Measurements from ENCODE around the gene LPAR3. TPM values are rescaled to one million over a fixed set of nuclear protein-coding genes. Genes with fewer than 3 reads are reported as not detected.

LPAR3 gene
- total RNA-seq, 1 donor from 2014 or later: not detected

DNA sequence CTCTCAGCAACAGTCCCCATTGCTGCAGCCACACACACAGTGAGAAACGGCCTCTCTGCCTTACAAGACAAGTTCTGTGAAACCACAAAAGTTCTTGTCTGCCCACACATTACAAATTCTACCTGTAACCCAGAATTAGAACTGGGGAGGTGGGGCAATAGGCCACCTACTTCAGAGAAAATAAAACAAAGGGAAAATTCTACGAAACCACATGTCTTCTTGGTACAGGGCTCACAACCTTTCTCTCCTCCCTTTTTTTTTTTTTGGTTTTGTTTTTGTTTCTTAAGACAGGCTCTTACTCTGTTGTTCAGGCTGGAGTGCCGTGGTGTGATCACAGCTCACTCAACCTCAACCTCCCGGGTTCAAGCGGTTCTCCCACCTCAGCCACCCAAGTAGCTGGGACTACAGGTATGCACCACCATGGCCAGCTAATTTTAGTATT lies 30.2 kb downstream of the LPAR3 start:
- no peaks in the 10 kb centered on the region for H3K9me3 ChIP-seq
- H3K4me3 ChIP-seq: no peak overlapping the region
- TF ChIP-seq, protein P1, sequence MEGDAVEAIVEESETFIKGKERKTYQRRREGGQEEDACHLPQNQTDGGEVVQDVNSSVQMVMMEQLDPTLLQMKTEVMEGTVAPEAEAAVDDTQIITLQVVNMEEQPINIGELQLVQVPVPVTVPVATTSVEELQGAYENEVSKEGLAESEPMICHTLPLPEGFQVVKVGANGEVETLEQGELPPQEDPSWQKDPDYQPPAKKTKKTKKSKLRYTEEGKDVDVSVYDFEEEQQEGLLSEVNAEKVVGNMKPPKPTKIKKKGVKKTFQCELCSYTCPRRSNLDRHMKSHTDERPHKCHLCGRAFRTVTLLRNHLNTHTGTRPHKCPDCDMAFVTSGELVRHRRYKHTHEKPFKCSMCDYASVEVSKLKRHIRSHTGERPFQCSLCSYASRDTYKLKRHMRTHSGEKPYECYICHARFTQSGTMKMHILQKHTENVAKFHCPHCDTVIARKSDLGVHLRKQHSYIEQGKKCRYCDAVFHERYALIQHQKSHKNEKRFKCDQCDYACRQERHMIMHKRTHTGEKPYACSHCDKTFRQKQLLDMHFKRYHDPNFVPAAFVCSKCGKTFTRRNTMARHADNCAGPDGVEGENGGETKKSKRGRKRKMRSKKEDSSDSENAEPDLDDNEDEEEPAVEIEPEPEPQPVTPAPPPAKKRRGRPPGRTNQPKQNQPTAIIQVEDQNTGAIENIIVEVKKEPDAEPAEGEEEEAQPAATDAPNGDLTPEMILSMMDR (IDR thresholded peaks at IDR 0.05): no peak
- intact Hi-C loops (cut with DNase I): loop anchor here (2.0 kb wide), 1 partner anchor 44 kb away; no protein-coding TSS in a partner anchor
- H3K27ac ChIP-seq: no peak overlapping the region
- no peaks in the 10 kb centered on the region for H3K4me1 ChIP-seq
- no peaks in the 10 kb centered on the region for H3K36me3 ChIP-seq
- H3K27me3 ChIP-seq: no peaks in the 10 kb centered on the region
- no peak for DNase-seq (ENCODE audit: low spot score in 2 of 2)

DNA sequence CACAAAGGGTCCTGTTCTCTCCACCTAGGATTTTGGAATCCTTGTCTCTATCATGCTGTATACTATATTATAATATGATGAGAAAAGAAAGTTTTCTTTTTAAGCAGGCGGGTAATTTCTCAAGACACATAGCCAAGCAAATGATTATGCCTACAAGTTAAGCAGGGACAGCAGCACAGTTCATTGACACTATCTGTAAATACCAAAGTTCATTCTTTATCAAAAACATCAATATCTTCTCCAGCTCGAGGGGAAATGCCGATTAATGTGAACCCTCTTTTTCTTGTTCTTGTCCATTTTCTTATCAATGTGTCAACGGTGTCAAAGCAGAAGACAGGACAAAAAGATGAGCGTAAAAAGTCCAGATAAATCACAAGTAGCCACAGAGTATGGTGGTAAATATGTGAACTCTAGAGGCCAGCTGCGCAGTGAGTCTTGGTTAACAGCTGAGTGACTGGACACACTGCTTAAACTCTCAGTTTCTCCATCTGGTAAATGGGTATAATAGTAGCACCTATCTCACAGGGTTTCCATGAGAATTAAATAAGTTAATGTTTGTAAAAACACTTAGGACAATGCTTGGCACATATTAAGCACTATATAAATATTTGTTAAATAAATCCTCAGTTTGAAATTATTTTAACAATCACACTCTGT lies 30.9 kb downstream of the LPAR3 start:
- H3K27me3 ChIP-seq: no peaks in the 10 kb centered on the region
- TF ChIP-seq, protein P1 (IDR thresholded peaks at IDR 0.05): no peak
- no peaks in the 10 kb centered on the region for H3K9me3 ChIP-seq
- intact Hi-C loops (cut with DNase I): loop anchor here (2.0 kb wide), 1 partner anchor 45 kb away; no protein-coding TSS in a partner anchor
- no peak overlapping the region for H3K27ac ChIP-seq
- no peaks in the 10 kb centered on the region for H3K36me3 ChIP-seq
- no peaks in the 10 kb centered on the region for H3K4me1 ChIP-seq
- H3K4me3 ChIP-seq: no peak overlapping the region
- no peak for DNase-seq (ENCODE audit: low spot score in 2 of 2)

DNA sequence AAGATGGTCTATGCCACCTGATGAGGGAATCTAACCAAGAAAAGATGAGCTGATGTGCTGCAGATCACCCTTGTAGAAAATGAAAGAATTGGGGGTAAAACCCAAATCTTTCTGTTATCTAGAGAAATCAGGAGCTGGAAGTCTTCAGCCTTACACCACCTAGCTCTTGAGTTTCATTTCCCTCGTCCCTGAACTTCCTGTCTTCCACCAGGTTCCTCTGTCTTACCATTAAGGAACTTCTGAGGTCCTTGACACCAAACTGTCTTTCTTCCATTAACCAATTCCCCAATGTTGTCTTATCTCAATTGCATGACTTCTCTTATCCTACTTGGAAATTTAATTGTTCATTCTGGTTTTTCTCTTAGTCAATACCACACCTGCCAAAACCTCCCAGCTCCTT lies 31.5 kb downstream of the LPAR3 start:
- DNase-seq (ENCODE audit: low spot score in 2 of 2): no peak
- Histone ChIP-seq H3K4me1 (no peaks in the 10 kb centered on the region), H3K9me3 (no peaks in the 10 kb centered on the region), H3K27me3 (no peaks in the 10 kb centered on the region), H3K4me3 (no peak overlapping the region), H3K36me3 (no peaks in the 10 kb centered on the region), H3K27ac (no peak overlapping the region)
- intact Hi-C loops (cut with DNase I): no loop called here
- TF ChIP-seq, protein P1 (IDR thresholded peaks at IDR 0.05): no peak

DNA sequence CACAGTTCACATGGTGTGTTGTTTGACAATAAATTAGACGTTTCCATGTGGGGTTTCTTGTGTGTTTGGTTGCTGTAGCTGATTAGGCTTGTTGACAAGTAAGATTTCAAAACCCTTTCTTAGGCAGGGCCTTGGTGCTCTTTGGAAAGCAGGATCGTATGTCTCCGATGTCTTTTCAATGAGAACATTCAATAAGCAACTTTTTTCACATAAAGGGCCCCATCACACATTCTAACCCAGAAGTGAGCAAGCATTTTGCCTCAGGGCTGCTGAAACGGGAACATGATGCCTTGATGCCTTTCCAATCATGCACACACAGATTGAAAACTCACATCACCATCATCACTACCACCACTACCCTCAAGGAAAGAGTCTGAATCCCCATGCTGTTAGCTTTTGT lies 33.1 kb downstream of the LPAR3 start:
- Histone ChIP-seq H3K4me1 (no peaks in the 10 kb centered on the region), H3K27me3 (no peaks in the 10 kb centered on the region), H3K4me3 (no peak overlapping the region), H3K9me3 (no peaks in the 10 kb centered on the region), H3K27ac (no peak overlapping the region), H3K36me3 (no peaks in the 10 kb centered on the region)
- intact Hi-C loops (cut with DNase I): no loop called here
- DNase-seq (ENCODE audit: low spot score in 2 of 2): no peak
- TF ChIP-seq, protein P1 (IDR thresholded peaks at IDR 0.05): no peak

DNA sequence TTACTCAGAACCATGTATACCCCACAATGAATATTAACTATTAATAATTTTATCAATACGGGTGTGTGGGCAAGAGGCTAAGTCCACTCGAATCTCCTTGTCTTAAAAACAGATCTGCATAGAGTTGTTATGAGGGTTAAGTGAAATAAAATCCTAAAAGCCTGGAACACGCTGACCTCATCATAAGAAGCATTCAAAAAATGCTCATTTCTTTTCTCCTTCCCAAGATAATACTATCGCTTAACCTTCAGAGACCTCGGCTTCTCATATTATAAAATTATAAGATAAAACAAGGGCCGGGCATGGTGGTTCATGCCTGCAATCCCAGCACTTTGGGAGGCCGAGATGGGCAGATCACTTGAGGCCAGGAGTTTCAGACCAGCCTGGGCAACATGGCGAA lies 35.1 kb downstream of the LPAR3 start:
- TF ChIP-seq, protein P1 (IDR thresholded peaks at IDR 0.05): no peak
- Histone ChIP-seq H3K27me3 (no peaks in the 10 kb centered on the region), H3K4me1 (no peaks in the 10 kb centered on the region), H3K9me3 (no peaks in the 10 kb centered on the region), H3K27ac (no peak overlapping the region), H3K4me3 (no peak overlapping the region), H3K36me3 (no peaks in the 10 kb centered on the region)
- no peak for DNase-seq (ENCODE audit: low spot score in 2 of 2)
- intact Hi-C loops (cut with DNase I): no loop called here

Measured in ascending aorta (tissue), 2 donors.